Measurements from ENCODE around the gene MAGI2. TPM values are rescaled to one million over a fixed set of nuclear protein-coding genes. Genes with fewer than 3 reads are reported as not detected.

Gene MAGI2
- total RNA-seq, 1 experiment from 2014 or later = 0.22 TPM

GRCh38 chr7:79282882-79283602 is 170.4 kb downstream of the MAGI2 start:
- Histone ChIP-seq H3K27ac (ENCODE audit: low read depth, low read length) (no peak overlapping the region), H3K9me2 (ENCODE audit: insufficient read depth) (no peaks in the 10 kb centered on the region), H2AFZ (ENCODE audit: low read depth, low read length, poor library complexity, severe bottlenecking) (peak overlapping the region; percentile 71), H3K4me3 (replicated peaks in 1 of 2; ENCODE audit: low read depth in 1 of 2, low read length in 2 of 2) (no peak overlapping the region), H3K9me3 (ENCODE audit: control insufficient read depth in 1 of 2, insufficient read depth in 1 of 2, low read depth in 1 of 2, low read length in 2 of 2) (no peaks in the 10 kb centered on the region), H3K9ac (ENCODE audit: low read length) (no peak overlapping the region), H3K4me2 (ENCODE audit: low read length) (0 out of 2 replicates have a peak overlapping the region, but pooled peaks have one; percentile 10), H3K27me3 (ENCODE audit: insufficient read depth, low read length) (no peaks in the 10 kb centered on the region), H4K20me1 (ENCODE audit: insufficient read depth) (no peaks in the 10 kb centered on the region), H3K4me1 (ENCODE audit: control insufficient read depth in 1 of 2, insufficient read depth in 2 of 2, low read length in 2 of 2) (peaks cover 8 to 13% of the 10 kb centered on the region in 2 experiments; a peak in 2 of 4 replicates), H3K36me3 (ENCODE audit: control insufficient read depth in 1 of 2, insufficient read depth in 2 of 2, low read length in 2 of 2) (no peaks in the 10 kb centered on the region), H3K79me2 (ENCODE audit: insufficient read depth, low read length) (no peaks in the 10 kb centered on the region)
- POLR2A ChIA-PET = no interaction called here
- TF ChIP-seq EZH2phosphoT487 (IDR thresholded peaks at IDR 0.05; ENCODE audit: borderline replicate concordance) = no peak
- no peak for TF ChIP-seq SP1 (IDR thresholded peaks at IDR 0.05; ENCODE audit: low read depth)
- TF ChIP-seq POLR2A (IDR thresholded peaks at IDR 0.05; ENCODE audit: borderline replicate concordance, extremely low read depth, insufficient read depth, insufficient read length) = no peak
- no peak for TF ChIP-seq SRF (IDR thresholded peaks at IDR 0.05; ENCODE audit: low read depth)
- no peak for TF ChIP-seq ZNF274 (IDR thresholded peaks at IDR 0.05; ENCODE audit: low read depth, low read length)
- TF ChIP-seq POLR2AphosphoS5 (IDR thresholded peaks at IDR 0.05; ENCODE audit: low read depth, low read length) = no peak
- TF ChIP-seq YY1 (IDR thresholded peaks at IDR 0.05; ENCODE audit: extremely low read depth, insufficient replicate concordance, low read depth, low read length) = no peak
- no peak for TF ChIP-seq CBX3 (IDR thresholded peaks at IDR 0.05; ENCODE audit: low read depth)
- no peak for TF ChIP-seq ZFX (IDR thresholded peaks at IDR 0.05)
- TF ChIP-seq MAX (IDR thresholded peaks at IDR 0.05) = no peak
- TF ChIP-seq CEBPB (IDR thresholded peaks at IDR 0.05; ENCODE audit: low read depth) = no peak
- no peak for TF ChIP-seq REST (IDR thresholded peaks at IDR 0.05; ENCODE audit: low read depth)
- no peak for TF ChIP-seq TCF7L2 (IDR thresholded peaks at IDR 0.05; ENCODE audit: borderline replicate concordance, extremely low read depth, insufficient read depth, insufficient read length)
- TF ChIP-seq ZBTB33 (IDR thresholded peaks at IDR 0.05; ENCODE audit: extremely low read depth, insufficient replicate concordance, low read length) = no peak
- no peak for TF ChIP-seq EGR1 (IDR thresholded peaks at IDR 0.05; ENCODE audit: low read depth)
- no peak for TF ChIP-seq ELF1 (IDR thresholded peaks at IDR 0.05; ENCODE audit: borderline replicate concordance, low read depth)
- no peak for TF ChIP-seq CTCF (IDR thresholded peaks at IDR 0.05 in 2 of 3, conservative IDR thresholded peaks at IDR 0.05 in 1 of 3; ENCODE audit: borderline replicate concordance in 1 of 3, insufficient read depth in 1 of 3, low read depth in 2 of 3, low read length in 2 of 3)
- TF ChIP-seq FOSL1 (IDR thresholded peaks at IDR 0.05; ENCODE audit: low read depth) = no peak
- intact Hi-C loops (cut with micrococcal nuclease) = loop anchor here (5.0 kb wide), 1 partner anchor 459 kb away; no protein-coding TSS in a partner anchor
- no peak for DNase-seq (ENCODE audit: low read depth, low spot score)
- no peak for ATAC-seq
- RAD21 ChIA-PET (ENCODE audit: low non-redundant PET in 1 of 2, low total read pairs in 2 of 2, uncharacterized antibody in 2 of 2, unreplicated experiment in 2 of 2) = no interaction called here
- CTCF ChIA-PET = interaction anchor here (1.0 to 2.2 kb wide), 3 partner anchors 11 to 15 kb away, joined by 3 to 16 read pairs (median 4); no protein-coding TSS in a partner anchor
- no TSS peak for BruUV-seq (replicated peaks)
